Kidney (tissue), 14 donors: ENCODE data around the gene RNASE4. TPM values are rescaled to one million over a fixed set of nuclear protein-coding genes. Genes with fewer than 3 reads are reported as not detected.

Experiments used
- DNase-seq, 5 donors: peaks; one replicate each; pipeline ENCODE4 v3.0.0-alpha.2; 2013 to 2020
- FAIRE-seq: peaks from 2 replicates; lab custom pipeline; 2012; peaks lifted over from hg19 to GRCh38; lab: Jason Lieb, UNC
- H3K27ac ChIP-seq, 2 donors: one replicate each; pipeline ENCODE4 v1.7.0; 2013; ENCODE audit warnings: low read depth in 2 of 2, low read length in 2 of 2, inconsistent platforms in 1 of 2
- H3K27me3 ChIP-seq: one replicate; pipeline ENCODE4 v1.7.1; 2013; ENCODE audit warnings: low read length, inconsistent platforms; ENCODE audit not compliant: control insufficient read depth, insufficient read depth
- H3K36me3 ChIP-seq, 3 donors: one replicate each; pipeline versions ENCODE4 v1.7.0 to v1.7.1; 2013; ENCODE audit warnings: low read length in 3 of 3, control low read depth in 1 of 3, inconsistent platforms in 1 of 3; ENCODE audit not compliant: insufficient read depth in 3 of 3, control insufficient read depth in 2 of 3
- H3K4me1 ChIP-seq, 3 donors: one replicate each; pipeline versions ENCODE4 v1.7.0 to v1.7.1; 2013; ENCODE audit warnings: low read length in 3 of 3, inconsistent platforms in 1 of 3, low read depth in 1 of 3; ENCODE audit not compliant: control insufficient read depth in 2 of 3, insufficient read depth in 2 of 3
- H3K4me3 ChIP-seq, 3 donors: one replicate each; pipeline versions ENCODE4 v1.7.0 to v1.8.1; 2013; ENCODE audit warnings: low read length in 3 of 3, control low read depth in 1 of 3, inconsistent platforms in 1 of 3
- H3K9ac ChIP-seq, 3 donors: one replicate each; pipeline versions ENCODE4 v1.7.0 to v1.7.1; 2013; ENCODE audit warnings: low read length in 3 of 3, control low read depth in 1 of 3, inconsistent platforms in 1 of 3
- H3K9me3 ChIP-seq, 3 donors: one replicate each; pipeline versions ENCODE4 v1.7.0 to v1.7.1; 2013; ENCODE audit warnings: low read length in 3 of 3, control low read depth in 1 of 3, inconsistent platforms in 1 of 3; ENCODE audit not compliant: control insufficient read depth in 2 of 3, insufficient read depth in 1 of 3
- intact Hi-C: fragments of 100-400 bp; cut with DNase I; formaldehyde crosslinking; loops from one replicate; pipeline ENCODE4 v1.11.1; 2022
- polyA plus RNA-seq: library from polyadenylated mRNA; stranded (reverse); fragments of 350-450 nt; fragmentation: Illumina TruSeq; extraction: RNeasy Lipid Tissue Mini Kit (QIAGEN cat#74804); gene quantifications from one replicate; pipeline ENCODE4 v1.2.3, GENCODE V29; 2014; ENCODE audit warnings: low read depth, low replicate concordance; ENCODE audit not compliant: insufficient read depth
- total RNA-seq: library from RNA; stranded (reverse); fragmentation: NEBNext Ultra II Directional; extraction: Animal tissue kit (Norgen Biotek cat#: 25700); gene quantifications from one replicate; pipeline ENCODE4 v1.2.1, GENCODE V29; 2021
- TF ChIP-seq, protein P1 (sequence below): IDR thresholded peaks from 3 replicates; pipeline ENCODE4 v1.5.1; 2012; ENCODE audit warnings: mild to moderate bottlenecking, moderate library complexity, borderline replicate concordance; ENCODE audit not compliant: insufficient read depth; ENCODE audit errors: extremely low read depth
- donor health status: control.
- donor health status: control.
- donor health status: control.
- donor health status: control.
- donor health status: control.
- donor health status: DM: yes; HTN: yes; CAD: no.
- donor health status: Normal renal cell carcinoma (clear cell type).

The RNASE4 gene
- total and polyA plus RNA-seq, 2 donors from 2014 or later, result 22.8 to 40.4 TPM

DNA sequence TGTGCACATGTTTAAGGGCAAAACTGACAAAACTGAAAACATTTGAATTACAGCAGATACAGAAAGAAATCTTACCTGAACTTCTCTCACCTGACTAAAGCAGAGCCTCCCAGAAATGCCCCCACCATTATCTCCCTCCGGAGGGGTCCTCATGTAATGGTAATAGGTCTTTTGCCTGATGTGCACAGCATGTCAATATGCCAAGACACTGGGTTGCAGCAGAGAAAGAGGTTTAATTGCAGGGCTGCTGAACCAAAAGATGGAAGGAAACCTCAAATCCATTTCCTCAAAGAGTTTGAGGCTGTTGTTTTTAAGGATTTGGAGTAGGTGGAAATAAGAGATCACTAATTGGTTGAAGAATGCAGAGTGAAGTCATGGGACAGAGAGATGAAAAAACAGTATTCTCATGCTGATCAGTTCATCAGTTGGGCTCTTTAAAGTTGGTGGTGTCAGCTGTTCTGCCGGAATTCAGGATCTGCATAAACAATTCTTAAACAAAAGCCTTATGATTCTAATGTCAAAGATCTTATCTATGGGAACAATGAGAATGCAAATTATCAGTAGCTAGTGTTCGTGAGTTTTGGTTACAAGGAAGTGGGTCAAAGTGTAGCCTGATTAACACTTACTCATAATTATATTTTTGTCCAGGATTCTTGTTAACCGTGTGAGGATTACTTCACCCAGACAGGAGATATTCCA, 22.4 kb downstream of the RNASE4 start:
- Histone ChIP-seq H3K36me3 (no peaks in the 10 kb centered on the region), H3K27me3 (no peaks in the 10 kb centered on the region), H3K4me3 (no peak overlapping the region), H3K9ac (no peak overlapping the region), H3K4me1 (peaks cover 0 to 19% (median 0%) of the 10 kb centered on the region in 3 donors), H3K27ac (peak overlapping the region in 1 of 2 donors; percentile 78), H3K9me3 (no peaks in the 10 kb centered on the region)
- TF ChIP-seq, protein P1, sequence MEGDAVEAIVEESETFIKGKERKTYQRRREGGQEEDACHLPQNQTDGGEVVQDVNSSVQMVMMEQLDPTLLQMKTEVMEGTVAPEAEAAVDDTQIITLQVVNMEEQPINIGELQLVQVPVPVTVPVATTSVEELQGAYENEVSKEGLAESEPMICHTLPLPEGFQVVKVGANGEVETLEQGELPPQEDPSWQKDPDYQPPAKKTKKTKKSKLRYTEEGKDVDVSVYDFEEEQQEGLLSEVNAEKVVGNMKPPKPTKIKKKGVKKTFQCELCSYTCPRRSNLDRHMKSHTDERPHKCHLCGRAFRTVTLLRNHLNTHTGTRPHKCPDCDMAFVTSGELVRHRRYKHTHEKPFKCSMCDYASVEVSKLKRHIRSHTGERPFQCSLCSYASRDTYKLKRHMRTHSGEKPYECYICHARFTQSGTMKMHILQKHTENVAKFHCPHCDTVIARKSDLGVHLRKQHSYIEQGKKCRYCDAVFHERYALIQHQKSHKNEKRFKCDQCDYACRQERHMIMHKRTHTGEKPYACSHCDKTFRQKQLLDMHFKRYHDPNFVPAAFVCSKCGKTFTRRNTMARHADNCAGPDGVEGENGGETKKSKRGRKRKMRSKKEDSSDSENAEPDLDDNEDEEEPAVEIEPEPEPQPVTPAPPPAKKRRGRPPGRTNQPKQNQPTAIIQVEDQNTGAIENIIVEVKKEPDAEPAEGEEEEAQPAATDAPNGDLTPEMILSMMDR, result no peak
- intact Hi-C loops, result no loop called here
- FAIRE-seq (no peak), DNase-seq (no peak)

DNA sequence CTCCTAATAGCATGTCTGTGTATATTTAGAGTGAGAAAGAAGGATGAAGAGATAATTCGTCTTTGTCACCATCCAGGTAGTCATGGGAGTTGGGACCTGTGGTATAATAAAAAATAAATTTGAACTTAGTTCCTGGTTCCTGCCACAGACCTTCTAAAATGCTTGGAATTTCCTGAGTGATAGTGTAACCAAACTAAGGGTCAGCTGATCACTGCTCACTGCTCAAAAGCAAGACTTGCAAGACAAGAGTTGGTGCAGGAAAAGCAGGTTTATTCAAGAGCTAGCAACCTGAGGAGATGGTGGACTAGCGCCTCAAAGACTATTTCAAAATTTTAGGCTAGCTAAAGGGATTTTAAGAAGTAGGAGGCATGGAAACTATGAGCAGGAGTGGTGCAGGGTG, 23.3 kb downstream of the RNASE4 start:
- peak overlapping the region in 1 of 3 donors; percentile 39 for H3K4me3 ChIP-seq
- intact Hi-C loops, result no loop called here
- TF ChIP-seq, protein P1, result no peak
- H3K9ac ChIP-seq, result no peak overlapping the region
- H3K4me1 ChIP-seq, result peaks cover 0 to 19% (median 0%) of the 10 kb centered on the region in 3 donors
- H3K36me3 ChIP-seq, result no peaks in the 10 kb centered on the region
- H3K27ac ChIP-seq, result peak overlapping the region in 1 of 2 donors; percentile 78
- no peaks in the 10 kb centered on the region for H3K27me3 ChIP-seq
- DNase-seq, result peak in 1 of 5 donors; percentile 51
- no peak for FAIRE-seq
- H3K9me3 ChIP-seq, result no peaks in the 10 kb centered on the region

DNA sequence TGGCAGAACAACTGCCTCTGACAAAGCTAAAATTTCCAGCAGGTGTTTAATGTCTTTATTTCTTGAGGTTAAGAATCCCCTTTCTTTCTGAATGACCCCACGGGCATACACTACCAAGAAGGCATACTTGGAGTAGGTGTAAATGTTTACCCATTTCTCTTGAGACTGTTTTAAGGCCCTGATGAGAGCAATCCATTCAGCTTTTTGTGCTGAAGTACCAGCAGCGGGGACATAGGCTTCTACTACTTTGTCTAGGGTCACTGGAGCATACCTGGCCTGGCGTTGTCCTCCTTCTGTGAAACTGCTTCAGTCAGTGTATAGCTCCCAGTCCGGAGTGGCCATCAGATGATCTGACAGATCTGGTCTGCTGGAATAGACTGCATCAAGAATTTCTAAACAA, 26.9 kb downstream of the RNASE4 start:
- Histone ChIP-seq H3K9ac (no peak overlapping the region), H3K36me3 (no peaks in the 10 kb centered on the region), H3K4me3 (no peak overlapping the region), H3K4me1 (peaks cover 0 to 39% (median 6%) of the 10 kb centered on the region in 3 donors), H3K27me3 (no peaks in the 10 kb centered on the region), H3K9me3 (no peaks in the 10 kb centered on the region), H3K27ac (no peak overlapping the region)
- no peak for DNase-seq
- FAIRE-seq, result no peak
- intact Hi-C loops, result no loop called here
- TF ChIP-seq, protein P1, result no peak
